ENCODE results near the gene KLRB1.

GRCh38 chr12:9590441-9590840 is 17.3 kb downstream of the KLRB1 start:
- TF ChIP-seq POLR2A (IDR thresholded peaks at IDR 0.05; ENCODE audit: low read length) (no peak), GATA1 (IDR thresholded peaks at IDR 0.05; ENCODE audit: low read depth, low read length) (no peak)
